GM19035 (cell line): ENCODE results near the gene OR51L1.

Source experiments
- ATAC-seq: cut with Tn5 transposase; IDR thresholded peaks from one replicate; pipeline ENCODE4 v1.9.1; 2021; ENCODE audit not compliant: unreplicated experiment

OR51L1 gene

DNA sequence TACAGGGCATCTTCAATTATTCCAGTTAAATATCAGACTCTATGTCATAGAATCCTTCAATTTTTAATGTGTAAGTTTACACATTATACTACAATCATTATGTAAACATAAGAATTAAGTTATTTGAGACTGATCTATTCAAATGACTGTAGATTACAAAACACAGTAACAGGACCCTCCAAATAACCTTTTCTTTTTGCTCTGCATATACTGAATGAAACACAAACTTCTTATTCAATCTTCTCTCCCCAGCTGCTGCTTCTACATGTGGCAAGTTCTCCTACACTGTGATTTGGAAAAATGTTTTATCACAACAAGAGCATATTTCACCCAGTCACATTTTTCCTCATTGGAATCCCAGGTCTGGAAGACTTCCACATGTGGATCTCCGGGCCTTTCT is 51.6 kb downstream of the OR51L1 start, which contains the start of gene OR52J3:
OR52J3 (plus strand) TSS at position 301 of the 400 bp plus-strand sequence; CDS start at position 301, 0 bp downstream.
- no peak for ATAC-seq

DNA sequence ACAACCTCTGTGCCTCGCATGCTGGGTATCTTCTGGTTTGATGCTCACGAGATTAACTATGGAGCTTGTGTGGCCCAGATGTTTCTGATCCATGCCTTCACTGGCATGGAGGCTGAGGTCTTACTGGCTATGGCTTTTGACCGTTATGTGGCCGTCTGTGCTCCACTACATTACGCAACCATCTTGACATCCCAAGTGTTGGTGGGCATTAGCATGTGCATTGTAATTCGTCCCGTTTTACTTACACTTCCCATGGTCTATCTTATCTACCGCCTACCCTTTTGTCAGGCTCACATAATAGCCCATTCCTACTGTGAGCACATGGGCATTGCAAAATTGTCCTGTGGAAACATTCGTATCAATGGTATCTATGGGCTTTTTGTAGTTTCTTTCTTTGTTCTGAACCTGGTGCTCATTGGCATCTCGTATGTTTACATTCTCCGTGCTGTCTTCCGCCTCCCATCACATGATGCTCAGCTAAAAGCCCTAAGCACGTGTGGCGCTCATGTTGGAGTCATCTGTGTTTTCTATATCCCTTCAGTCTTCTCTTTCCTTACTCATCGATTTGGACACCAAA is 52.2 kb downstream of the OR51L1 start:
- no peak for ATAC-seq
